ENCODE data around the gene OBI1.

The OBI1 gene

DNA sequence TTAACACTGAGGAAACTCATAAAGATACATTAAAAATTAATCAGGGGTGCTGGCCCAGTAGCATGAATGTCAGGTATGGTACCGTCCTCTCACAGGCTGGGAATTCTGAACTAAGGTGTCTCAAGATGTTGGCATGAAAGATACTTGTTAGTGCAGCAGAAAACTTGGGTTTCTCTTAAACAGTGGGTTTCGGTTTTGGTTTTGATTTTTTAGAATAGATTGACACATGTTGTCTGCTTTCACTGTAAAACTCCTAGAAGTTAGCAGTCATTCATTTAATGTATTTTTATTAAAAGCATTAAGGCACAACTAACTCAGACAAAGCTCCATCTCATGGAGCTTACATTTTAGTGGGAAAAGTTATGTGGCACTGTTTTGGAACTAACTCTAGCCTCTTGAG is 3.5 kb upstream of the OBI1 start:
- H3K36me3 ChIP-seq (ENCODE audit: control insufficient read depth, insufficient read depth, low read length) = no peaks in the 10 kb centered on the region
- no peak overlapping the region for H3K4me3 ChIP-seq (replicated peaks; ENCODE audit: low read depth, low read length)
- no peak for DNase-seq (ENCODE audit: extremely low read depth, insufficient read length)
- no peaks in the 10 kb centered on the region for H3K27me3 ChIP-seq (replicated peaks; ENCODE audit: control insufficient read depth, insufficient read depth, low read length)
- TF ChIP-seq, protein P1, sequence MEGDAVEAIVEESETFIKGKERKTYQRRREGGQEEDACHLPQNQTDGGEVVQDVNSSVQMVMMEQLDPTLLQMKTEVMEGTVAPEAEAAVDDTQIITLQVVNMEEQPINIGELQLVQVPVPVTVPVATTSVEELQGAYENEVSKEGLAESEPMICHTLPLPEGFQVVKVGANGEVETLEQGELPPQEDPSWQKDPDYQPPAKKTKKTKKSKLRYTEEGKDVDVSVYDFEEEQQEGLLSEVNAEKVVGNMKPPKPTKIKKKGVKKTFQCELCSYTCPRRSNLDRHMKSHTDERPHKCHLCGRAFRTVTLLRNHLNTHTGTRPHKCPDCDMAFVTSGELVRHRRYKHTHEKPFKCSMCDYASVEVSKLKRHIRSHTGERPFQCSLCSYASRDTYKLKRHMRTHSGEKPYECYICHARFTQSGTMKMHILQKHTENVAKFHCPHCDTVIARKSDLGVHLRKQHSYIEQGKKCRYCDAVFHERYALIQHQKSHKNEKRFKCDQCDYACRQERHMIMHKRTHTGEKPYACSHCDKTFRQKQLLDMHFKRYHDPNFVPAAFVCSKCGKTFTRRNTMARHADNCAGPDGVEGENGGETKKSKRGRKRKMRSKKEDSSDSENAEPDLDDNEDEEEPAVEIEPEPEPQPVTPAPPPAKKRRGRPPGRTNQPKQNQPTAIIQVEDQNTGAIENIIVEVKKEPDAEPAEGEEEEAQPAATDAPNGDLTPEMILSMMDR (IDR thresholded peaks at IDR 0.05; ENCODE audit: insufficient read depth, low read length, poor library complexity, severe bottlenecking) = no peak

DNA sequence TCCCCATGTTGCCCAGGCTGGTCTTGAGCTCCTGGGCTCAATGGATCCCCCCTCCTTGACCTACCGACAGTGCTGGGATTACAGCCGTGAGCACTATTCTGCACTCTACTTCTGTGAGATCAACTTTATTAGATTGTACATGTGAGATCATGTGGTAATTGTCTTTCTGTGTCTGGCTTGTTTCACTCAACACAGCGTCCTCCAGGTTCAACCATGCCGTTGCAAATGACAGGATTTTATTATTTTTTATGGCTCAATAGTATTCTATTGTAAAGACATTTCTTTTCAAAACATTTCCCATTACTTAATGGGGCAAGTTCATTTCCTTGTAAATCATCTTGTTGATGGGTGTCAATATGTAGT is 1.5 kb upstream of the OBI1 start:
- Histone ChIP-seq H3K27me3 (replicated peaks; ENCODE audit: control insufficient read depth, insufficient read depth, low read length) (no peaks in the 10 kb centered on the region), H3K4me3 (replicated peaks; ENCODE audit: low read depth, low read length) (no peak overlapping the region), H3K36me3 (ENCODE audit: control insufficient read depth, insufficient read depth, low read length) (no peaks in the 10 kb centered on the region)
- peak; percentile 19 for DNase-seq (ENCODE audit: extremely low read depth, insufficient read length)
- TF ChIP-seq, protein P1 (IDR thresholded peaks at IDR 0.05; ENCODE audit: insufficient read depth, low read length, poor library complexity, severe bottlenecking) = no peak

DNA sequence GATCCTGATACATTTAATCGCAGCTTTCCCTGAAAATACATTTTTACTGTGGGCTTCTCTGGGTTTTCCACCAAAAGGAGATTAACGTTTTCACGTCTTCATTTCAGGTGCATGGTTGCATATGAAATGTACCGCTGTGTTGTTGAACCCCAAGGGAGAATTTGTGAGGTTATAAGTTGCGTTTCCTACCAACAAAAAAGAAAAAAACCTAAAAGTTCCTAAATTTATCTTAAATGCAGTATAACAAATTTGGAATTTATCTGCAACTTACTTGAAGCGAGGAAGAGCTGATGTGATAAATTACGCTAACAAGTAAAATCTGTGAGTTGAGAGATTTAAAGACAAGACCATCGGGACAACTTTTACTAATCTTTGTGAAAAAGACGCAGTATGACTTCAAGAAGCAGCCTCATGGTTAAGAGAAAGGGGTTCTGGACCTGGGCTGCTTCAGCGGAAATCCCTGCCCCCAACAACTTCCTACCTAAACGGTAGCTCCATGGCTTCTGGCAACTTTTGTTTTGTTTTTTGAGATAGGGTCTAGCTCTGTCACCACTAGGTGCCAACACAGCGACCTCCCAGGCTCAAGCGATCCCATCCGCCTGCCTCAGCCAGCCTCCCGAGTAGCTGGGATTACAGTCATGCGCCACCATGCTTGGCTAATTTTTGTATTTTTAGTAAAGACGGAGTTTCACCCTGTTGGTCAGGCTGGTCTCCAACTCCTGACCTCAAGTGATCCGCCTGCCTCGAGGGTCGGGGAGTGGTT is 958 bp upstream of the OBI1 start:
- DNase-seq (ENCODE audit: extremely low read depth, insufficient read length) = peak; percentile 35
- Histone ChIP-seq H3K4me3 (replicated peaks; ENCODE audit: low read depth, low read length) (peak overlapping the region; percentile 92), H3K27me3 (replicated peaks; ENCODE audit: control insufficient read depth, insufficient read depth, low read length) (no peaks in the 10 kb centered on the region), H3K36me3 (ENCODE audit: control insufficient read depth, insufficient read depth, low read length) (no peaks in the 10 kb centered on the region)
- TF ChIP-seq, protein P1 (IDR thresholded peaks at IDR 0.05; ENCODE audit: insufficient read depth, low read length, poor library complexity, severe bottlenecking) = no peak

DNA sequence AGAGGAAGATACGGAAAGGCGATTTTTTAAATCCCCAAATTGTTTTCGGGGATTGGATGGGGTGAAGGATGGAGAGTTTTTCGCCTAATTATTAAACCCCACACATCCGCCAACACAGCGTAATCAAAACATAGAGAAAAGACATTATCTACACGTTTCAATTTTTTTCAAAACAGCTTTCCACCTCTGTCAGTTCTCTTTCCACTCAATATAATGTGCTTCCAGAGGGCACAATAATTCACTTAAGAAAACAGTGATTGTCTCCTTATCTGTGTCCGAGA is 435 bp upstream of the OBI1 start:
- Histone ChIP-seq H3K4me3 (replicated peaks; ENCODE audit: low read depth, low read length) (peak overlapping the region; percentile 92), H3K36me3 (ENCODE audit: control insufficient read depth, insufficient read depth, low read length) (no peaks in the 10 kb centered on the region), H3K27me3 (replicated peaks; ENCODE audit: control insufficient read depth, insufficient read depth, low read length) (no peaks in the 10 kb centered on the region)
- DNase-seq (ENCODE audit: extremely low read depth, insufficient read length) = no peak
- TF ChIP-seq, protein P1 (IDR thresholded peaks at IDR 0.05; ENCODE audit: insufficient read depth, low read length, poor library complexity, severe bottlenecking) = no peak

DNA sequence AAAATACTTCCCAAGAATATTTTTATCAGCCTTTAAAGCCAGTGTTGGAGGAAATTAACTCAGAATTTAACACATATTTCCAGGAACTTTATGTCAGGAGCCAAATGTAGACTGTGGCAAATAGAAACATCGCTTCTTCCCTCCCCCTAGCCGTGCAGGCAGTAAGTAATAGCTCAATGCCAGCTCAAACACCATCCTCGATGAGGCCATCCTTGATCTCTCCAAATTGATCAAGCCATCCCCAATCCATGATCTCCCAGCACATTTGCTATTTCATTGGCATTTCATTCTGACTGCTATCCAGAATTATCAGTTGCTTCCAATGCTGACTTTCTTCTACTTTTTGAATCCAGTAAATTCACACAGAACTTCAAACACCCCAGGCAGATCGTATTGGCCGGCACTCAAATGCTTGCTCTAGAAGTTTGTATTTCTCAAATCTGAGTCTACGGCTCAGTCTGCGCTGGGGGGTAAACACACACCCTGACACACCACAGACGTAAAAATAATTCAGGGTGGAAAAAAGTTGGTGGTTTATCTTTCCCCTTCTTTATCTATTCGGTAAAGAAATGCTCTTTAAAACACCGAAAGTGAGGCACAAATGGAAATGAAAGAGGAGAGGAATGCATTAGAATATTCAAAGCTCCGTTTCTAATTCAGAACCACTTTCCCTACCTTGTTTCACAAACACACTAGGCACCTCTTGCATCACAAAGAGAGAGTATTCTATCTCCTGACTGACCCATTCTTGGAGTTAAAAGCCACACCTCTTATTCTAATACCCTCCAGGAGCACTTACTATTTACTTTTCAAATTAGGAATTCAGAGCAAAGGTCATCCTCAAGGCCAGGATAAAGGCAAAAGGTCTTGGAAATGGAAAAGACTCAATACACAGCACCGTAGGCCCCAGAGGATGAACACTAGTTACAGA is 991 bp downstream of the OBI1 start:
- no peak for DNase-seq (ENCODE audit: extremely low read depth, insufficient read length)

More for the DNA sequence above, 991 bp downstream of the OBI1 start:
- Histone ChIP-seq H3K4me3 (replicated peaks; ENCODE audit: low read depth, low read length) (peak overlapping the region; percentile 92), H3K27me3 (replicated peaks; ENCODE audit: control insufficient read depth, insufficient read depth, low read length) (no peaks in the 10 kb centered on the region), H3K36me3 (ENCODE audit: control insufficient read depth, insufficient read depth, low read length) (no peaks in the 10 kb centered on the region)
- TF ChIP-seq, protein P1 (IDR thresholded peaks at IDR 0.05; ENCODE audit: insufficient read depth, low read length, poor library complexity, severe bottlenecking) = no peak
